ENCODE measurements around the gene TCEA2. TPM values are rescaled to one million over a fixed set of nuclear protein-coding genes. Genes with fewer than 3 reads are reported as not detected.

The TCEA2 gene
- 10 to 100 TPM; 65.0 to 69.1 TPM for total RNA-seq

GRCh38 chr20:64062596-64063388 lies at the start of gene TCEA2:
TCEA2 (plus strand) TSS chr20:64063198; CDS start chr20:64063313, 115 bp downstream.

GRCh38 chr20:64035933-64036345 lies 27.1 kb upstream of the TCEA2 start, which contains the start of gene C20orf204:
C20orf204 (plus strand) TSS chr20:64036182; CDS start chr20:64036324, 142 bp downstream.

GRCh38 chr20:64049060-64049877 lies 13.7 kb upstream of the TCEA2 start, which contains the start of gene SOX18:
SOX18 (minus strand) TSS chr20:64049639; CDS start chr20:64049516, 123 bp downstream.

GRCh38 chr20:64079273-64080012 lies 16.4 kb downstream of the TCEA2 start, which contains the start of gene RGS19:
RGS19 (minus strand) TSS chr20:64079518; CDS start chr20:64076886, 2,632 bp downstream.

GRCh38 chr20:64080013-64080812 lies 17.2 kb downstream of the TCEA2 start, which contains the start of gene OPRL1:
OPRL1 (plus strand) TSS chr20:64080082; CDS start chr20:64092721, 12,639 bp downstream.

GRCh38 chr20:64083804-64084684 lies 21.0 kb downstream of the TCEA2 start, which contains the start of gene LKAAEAR1:
LKAAEAR1 (minus strand) TSS chr20:64084398; CDS start chr20:64084219, 179 bp downstream.

GRCh38 chr20:64106981-64107735 lies 44.2 kb downstream of the TCEA2 start, which contains the start of gene NPBWR2:
NPBWR2 (minus strand) TSS chr20:64107565; CDS start chr20:64106831, 734 bp downstream.

Small RNAs within 50 kb of the gene (microRNA-seq; reads per million reads assigned to microRNA genes)
- 1.5 reads per million for gene MIR6813 (ENCODE audit: borderline microRNAs expressed, borderline replicate concordance)

Other genes with a start within 250 kb of the TCEA2 start
- gene ZBTB46, start 231.9 kb upstream of the TCEA2 start, total RNA-seq: under 1 TPM; 0.05 to 0.10 TPM
- gene ABHD16B, start 201.7 kb upstream of the TCEA2 start, total RNA-seq: under 1 TPM in 1 of 2 experiments, not detected in 1; 0.13 TPM
- 10 to 100 TPM; 42.7 to 44.8 TPM for gene TPD52L2, start 197.9 kb upstream of the TCEA2 start, total RNA-seq
- gene DNAJC5, start 168.1 kb upstream of the TCEA2 start, total RNA-seq: 10 to 100 TPM; 48.1 to 51.1 TPM
- gene UCKL1, start 106.8 kb upstream of the TCEA2 start, total RNA-seq: 10 to 100 TPM; 37.3 to 40.1 TPM
- 10 to 100 TPM; 23.4 to 24.6 TPM for gene ZNF512B, start 93.3 kb upstream of the TCEA2 start, total RNA-seq
- gene SAMD10, start 83.6 kb upstream of the TCEA2 start, total RNA-seq: 10 to 100 TPM; 20.5 to 20.7 TPM
- 10 to 100 TPM; 71.1 to 71.3 TPM for gene PRPF6, start 82.1 kb upstream of the TCEA2 start, total RNA-seq
- 1 to 10 TPM; 2.7 to 3.6 TPM for gene C20orf204, start 27.0 kb upstream of the TCEA2 start, total RNA-seq
- under 1 TPM; 0.28 to 0.31 TPM for gene SOX18, start 13.6 kb upstream of the TCEA2 start, total RNA-seq
- gene RGS19, start 16.3 kb downstream of the TCEA2 start, total RNA-seq: 100 to 1,000 TPM; 117 to 124 TPM
- 1 to 10 TPM; 1.8 to 1.9 TPM for gene OPRL1, start 16.9 kb downstream of the TCEA2 start, total RNA-seq
- gene LKAAEAR1, start 21.2 kb downstream of the TCEA2 start, total RNA-seq: under 1 TPM; 0.31 to 0.45 TPM
- gene NPBWR2, start 44.4 kb downstream of the TCEA2 start, total RNA-seq: not detected
- not detected for gene MYT1, start 101.3 kb downstream of the TCEA2 start, total RNA-seq
- 10 to 100 TPM; 75.0 to 78.9 TPM for gene PCMTD2, start 192.6 kb downstream of the TCEA2 start, total RNA-seq